ENCODE measurements around the gene ST8SIA2. TPM values are rescaled to one million over a fixed set of nuclear protein-coding genes. Genes with fewer than 3 reads are reported as not detected.
"Not testable (repeated sequence)": the region's sequence is repeated elsewhere in the genome, so short reads cannot be mapped to it uniquely, and the experiment has no call there.

ST8SIA2 gene
- total and polyA plus RNA-seq, 12 donors, result 0.07 to 0.83 (median 0.34) TPM; not detected in 5

DNA sequence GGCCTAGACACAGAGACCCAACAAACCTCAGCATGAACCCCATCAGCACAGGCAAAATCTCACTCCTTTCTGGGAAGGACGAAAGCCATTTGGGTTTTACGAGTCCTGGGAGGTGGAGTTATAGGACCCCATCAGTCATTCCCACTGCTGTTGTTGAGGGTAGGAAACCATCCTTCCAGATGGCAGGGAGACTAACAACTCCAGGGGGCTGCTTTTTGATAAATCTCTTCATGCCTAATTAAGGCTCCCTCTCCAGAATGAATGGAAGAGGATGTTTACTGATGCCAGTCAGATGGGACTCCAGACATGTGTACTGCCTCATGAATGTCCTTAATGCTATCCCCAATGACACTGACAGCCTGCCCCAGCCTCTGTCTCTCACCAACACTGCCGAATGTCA, 75.3 kb downstream of the ST8SIA2 start:
- TF ChIP-seq, protein P1, sequence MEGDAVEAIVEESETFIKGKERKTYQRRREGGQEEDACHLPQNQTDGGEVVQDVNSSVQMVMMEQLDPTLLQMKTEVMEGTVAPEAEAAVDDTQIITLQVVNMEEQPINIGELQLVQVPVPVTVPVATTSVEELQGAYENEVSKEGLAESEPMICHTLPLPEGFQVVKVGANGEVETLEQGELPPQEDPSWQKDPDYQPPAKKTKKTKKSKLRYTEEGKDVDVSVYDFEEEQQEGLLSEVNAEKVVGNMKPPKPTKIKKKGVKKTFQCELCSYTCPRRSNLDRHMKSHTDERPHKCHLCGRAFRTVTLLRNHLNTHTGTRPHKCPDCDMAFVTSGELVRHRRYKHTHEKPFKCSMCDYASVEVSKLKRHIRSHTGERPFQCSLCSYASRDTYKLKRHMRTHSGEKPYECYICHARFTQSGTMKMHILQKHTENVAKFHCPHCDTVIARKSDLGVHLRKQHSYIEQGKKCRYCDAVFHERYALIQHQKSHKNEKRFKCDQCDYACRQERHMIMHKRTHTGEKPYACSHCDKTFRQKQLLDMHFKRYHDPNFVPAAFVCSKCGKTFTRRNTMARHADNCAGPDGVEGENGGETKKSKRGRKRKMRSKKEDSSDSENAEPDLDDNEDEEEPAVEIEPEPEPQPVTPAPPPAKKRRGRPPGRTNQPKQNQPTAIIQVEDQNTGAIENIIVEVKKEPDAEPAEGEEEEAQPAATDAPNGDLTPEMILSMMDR (IDR thresholded peaks at IDR 0.05), result no peak
- TF ChIP-seq POLR2A (IDR thresholded peaks at IDR 0.05), result no peak
- Histone ChIP-seq H3K9me3 (replicated peaks in 1 of 3) (no peaks in the 10 kb centered on the region), H3K4me3 (no peak overlapping the region), H3K27ac (no peak overlapping the region), H3K36me3 (replicated peaks in 1 of 2) (no peaks in the 10 kb centered on the region), H3K27me3 (no peaks in the 10 kb centered on the region), H3K4me1 (replicated peaks in 1 of 2) (no peaks in the 10 kb centered on the region)
- WGBS, 4 donors, result 50 to 65% (median 53%) methylated on average over 2 to 3 of the region's 3 CpGs
- intact Hi-C loops (cut with DNase I), result no loop called here
- DNase-seq, result no peak

DNA sequence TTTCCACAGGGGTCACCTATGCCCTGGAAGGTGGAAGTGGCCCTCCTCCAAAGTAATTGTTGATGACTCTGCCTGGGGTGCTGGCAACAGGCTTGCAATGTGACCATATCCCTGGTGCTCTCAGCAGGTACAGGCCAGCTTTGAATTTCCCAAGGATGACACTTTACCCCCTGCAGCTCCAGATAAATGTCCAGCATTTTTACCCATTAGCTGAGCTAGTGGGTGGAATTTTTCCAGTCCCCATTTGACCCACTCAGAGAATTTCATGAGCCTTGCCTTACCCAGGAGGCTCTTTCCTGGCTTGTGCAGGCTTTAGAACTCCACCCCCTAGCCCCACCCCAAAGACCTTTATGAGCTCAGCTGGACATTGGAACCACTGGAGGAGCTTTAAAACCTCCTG, 77.6 kb downstream of the ST8SIA2 start:
- Histone ChIP-seq H3K27ac (no peak overlapping the region), H3K9me3 (replicated peaks in 1 of 3) (no peaks in the 10 kb centered on the region), H3K27me3 (no peaks in the 10 kb centered on the region), H3K36me3 (replicated peaks in 1 of 2) (no peaks in the 10 kb centered on the region), H3K4me1 (replicated peaks in 1 of 2) (no peaks in the 10 kb centered on the region), H3K4me3 (no peak overlapping the region)
- intact Hi-C loops (cut with DNase I), result no loop called here
- no peak for TF ChIP-seq POLR2A (IDR thresholded peaks at IDR 0.05)
- TF ChIP-seq, protein P1 (IDR thresholded peaks at IDR 0.05), result no peak
- DNase-seq, result peak in 1 of 7 donors; percentile 25

DNA sequence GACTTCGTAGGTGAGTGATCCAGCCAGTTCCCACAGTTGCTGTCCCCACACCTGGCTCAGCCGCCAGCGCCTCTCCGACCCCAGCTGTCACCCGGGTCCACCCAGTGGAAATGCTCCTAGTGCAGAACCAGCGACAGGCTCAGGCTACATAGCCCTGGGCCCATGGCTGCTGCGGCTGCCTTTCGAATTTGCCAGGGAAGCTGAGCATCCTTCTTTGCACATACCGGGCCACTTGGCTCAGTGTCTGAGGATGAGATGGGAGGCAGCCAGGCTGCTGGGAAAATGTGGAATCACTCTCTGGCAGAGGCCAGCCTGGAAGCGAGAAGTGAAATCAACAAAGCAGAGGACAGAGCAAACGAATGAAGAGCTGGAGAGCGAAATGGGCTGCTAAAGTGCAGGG, 80.1 kb downstream of the ST8SIA2 start:
- peak in 1 of 7 donors; percentile 33 for DNase-seq
- TF ChIP-seq, protein P1 (IDR thresholded peaks at IDR 0.05), result no peak
- TF ChIP-seq POLR2A (IDR thresholded peaks at IDR 0.05), result no peak
- H3K27ac ChIP-seq, result no peak overlapping the region
- intact Hi-C loops (cut with DNase I), result no loop called here
- no peak overlapping the region for H3K4me3 ChIP-seq
- 74 to 90% (median 88%) methylated on average over 11 to 12 of the region's 12 CpGs for WGBS, 4 donors
- no peaks in the 10 kb centered on the region for H3K9me3 ChIP-seq (replicated peaks in 1 of 3)
- no peaks in the 10 kb centered on the region for H3K27me3 ChIP-seq
- no peaks in the 10 kb centered on the region for H3K4me1 ChIP-seq (replicated peaks in 1 of 2)
- H3K36me3 ChIP-seq (replicated peaks in 1 of 2), result no peaks in the 10 kb centered on the region

- DNase-seq; H3K27ac ChIP-seq; H3K27me3 ChIP-seq; intact Hi-C loops (cut with DNase I); H3K4me1 ChIP-seq (replicated peaks in 1 of 2); H3K36me3 ChIP-seq (replicated peaks in 1 of 2); H3K9me3 ChIP-seq (replicated peaks in 1 of 3); H3K4me3 ChIP-seq: not testable (repeated sequence)
- 51 to 77% (median 69%) methylated on average over 2 of the region's 2 CpGs for WGBS, 4 donors
Measured at GRCh38 chr15:92479730-92480129, 86.0 kb downstream of the ST8SIA2 start.

DNA sequence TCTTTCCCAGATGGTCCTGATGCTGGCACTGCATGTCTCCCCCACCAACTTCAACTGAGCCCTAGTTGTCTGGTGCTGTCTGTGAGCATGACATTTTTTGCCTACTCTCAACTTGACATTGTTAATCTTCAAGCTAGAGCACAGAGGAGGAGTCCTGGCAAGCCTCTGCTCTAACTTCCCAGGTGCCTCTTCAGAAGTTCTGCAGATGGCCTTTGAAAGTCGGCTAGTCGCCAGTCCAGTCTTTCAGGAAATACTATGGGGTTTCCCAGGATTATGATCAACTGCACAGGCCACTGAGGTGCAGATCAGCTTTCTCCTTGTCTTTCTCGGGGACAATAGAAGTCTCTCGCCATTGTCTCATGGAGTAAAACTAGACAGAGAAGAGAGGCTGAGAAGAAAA, 86.7 kb downstream of the ST8SIA2 start:
- no peaks in the 10 kb centered on the region for H3K4me1 ChIP-seq (replicated peaks in 1 of 2)
- TF ChIP-seq, protein P1 (IDR thresholded peaks at IDR 0.05), result no peak
- TF ChIP-seq POLR2A (IDR thresholded peaks at IDR 0.05), result no peak
- H3K36me3 ChIP-seq (replicated peaks in 1 of 2), result no peaks in the 10 kb centered on the region

More for the DNA sequence above, 86.7 kb downstream of the ST8SIA2 start:
- Histone ChIP-seq H3K4me3 (no peak overlapping the region), H3K9me3 (replicated peaks in 1 of 3) (no peaks in the 10 kb centered on the region), H3K27ac (no peak overlapping the region), H3K27me3 (no peaks in the 10 kb centered on the region)
- intact Hi-C loops (cut with DNase I), result no loop called here
- 71 to 83% (median 77%) methylated on average over 4 of the region's 4 CpGs for WGBS, 4 donors
- DNase-seq, result no peak

Data from adrenal gland (tissue), 12 donors.